HL-60/S4 treated with retinoic acid at 250 ng/mL for 4 days and 3 days (cell line): ENCODE data around the gene LRRC8C.

ENCODE experiments used
- in situ Hi-C: fragments of 300-500 bp; cut with MboI; formaldehyde crosslinking; loops from 2 replicates; pipeline ENCODE4 v1.7.0; 2022; ENCODE audit warnings: low sequenced_read_pairs

Gene LRRC8C

GRCh38 chr1:89725011-89725370 is 92.1 kb downstream of the LRRC8C start:
- in situ Hi-C loops: no loop called here

DNA sequence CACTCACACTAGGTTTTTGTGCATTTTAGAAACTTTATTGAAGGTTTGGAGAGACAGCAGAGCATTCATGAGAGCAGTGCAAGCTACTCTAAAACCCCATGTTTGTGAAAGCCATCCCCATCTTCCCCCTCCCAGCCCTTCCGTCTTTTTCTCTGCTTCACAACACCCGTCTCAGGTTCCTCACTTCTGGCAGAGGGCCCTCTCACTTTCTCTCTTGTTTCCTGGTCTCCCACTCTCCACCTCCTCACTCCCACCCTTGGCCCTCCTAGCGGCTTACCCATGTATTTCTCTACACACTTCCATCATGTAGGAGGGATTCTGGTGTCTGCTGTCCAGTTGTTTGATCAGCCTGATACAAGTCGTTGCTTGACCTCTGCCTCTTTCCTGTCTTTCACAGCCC is 92.7 kb downstream of the LRRC8C start:
- in situ Hi-C loops: no loop called here

- in situ Hi-C loops: no loop called here
These were observed 94.8 kb downstream of the LRRC8C start for GRCh38 chr1:89727517-89728312.

DNA sequence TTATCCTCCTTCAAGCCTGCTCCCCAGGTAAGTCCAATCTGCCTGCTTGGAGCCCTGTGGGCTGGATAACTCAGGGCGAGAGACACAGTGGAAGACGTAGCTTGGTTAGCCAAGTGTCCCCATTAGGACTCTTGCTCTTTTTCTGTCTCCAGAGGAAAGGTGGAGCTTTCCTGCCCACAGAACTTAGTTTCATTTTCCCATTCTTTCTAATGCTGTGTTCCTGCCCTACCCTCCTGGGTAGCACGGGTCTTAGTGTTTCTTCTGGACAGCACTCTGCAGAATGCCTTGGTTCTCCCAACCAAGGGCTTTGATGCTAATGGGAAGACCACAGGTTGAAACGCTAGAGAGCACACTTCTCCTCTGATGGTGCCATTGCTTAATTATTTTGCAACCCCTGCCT is 95.5 kb downstream of the LRRC8C start:
- in situ Hi-C loops: no loop called here

DNA sequence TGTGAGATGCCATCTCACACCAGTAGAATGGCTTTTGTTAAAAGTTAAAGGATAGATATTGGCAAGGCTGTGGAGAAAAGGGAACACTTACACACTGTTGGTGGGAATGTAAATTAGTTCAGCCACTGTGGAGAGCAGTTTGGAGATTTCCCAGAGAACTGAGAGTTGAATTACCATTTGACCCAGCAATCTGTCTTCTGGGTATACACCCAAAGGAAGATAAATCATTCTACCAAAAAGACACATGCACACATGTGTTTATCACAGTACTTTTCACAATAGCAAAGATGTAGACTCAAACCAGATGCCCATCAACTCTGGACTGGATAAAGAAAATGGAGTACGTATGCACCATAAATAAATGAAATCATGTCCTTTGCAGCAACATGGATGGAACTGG is 99.3 kb downstream of the LRRC8C start:
- in situ Hi-C loops: no loop called here

GRCh38 chr1:89732643-89733222 is 99.8 kb downstream of the LRRC8C start:
- in situ Hi-C loops: no loop called here

DNA sequence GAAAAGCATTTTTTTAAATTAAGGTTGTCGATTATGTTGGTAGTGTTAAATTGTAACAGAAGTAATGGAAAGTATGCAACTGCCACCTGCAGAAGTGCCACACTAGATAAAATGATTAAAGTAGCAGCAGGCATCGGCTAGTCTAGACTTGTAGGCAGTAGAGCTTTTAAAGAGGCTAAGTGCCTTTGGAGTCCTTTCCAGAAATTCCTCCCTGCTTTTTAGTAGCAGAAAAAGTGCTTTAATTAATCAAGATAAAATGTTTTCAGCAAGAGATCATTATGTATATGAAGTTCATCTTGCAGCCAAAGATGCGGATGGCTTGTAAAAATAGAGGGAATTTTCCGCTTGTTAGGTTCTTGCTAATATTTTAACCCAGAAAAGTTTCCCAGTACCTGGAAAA is 100.8 kb downstream of the LRRC8C start:
- in situ Hi-C loops: no loop called here

DNA sequence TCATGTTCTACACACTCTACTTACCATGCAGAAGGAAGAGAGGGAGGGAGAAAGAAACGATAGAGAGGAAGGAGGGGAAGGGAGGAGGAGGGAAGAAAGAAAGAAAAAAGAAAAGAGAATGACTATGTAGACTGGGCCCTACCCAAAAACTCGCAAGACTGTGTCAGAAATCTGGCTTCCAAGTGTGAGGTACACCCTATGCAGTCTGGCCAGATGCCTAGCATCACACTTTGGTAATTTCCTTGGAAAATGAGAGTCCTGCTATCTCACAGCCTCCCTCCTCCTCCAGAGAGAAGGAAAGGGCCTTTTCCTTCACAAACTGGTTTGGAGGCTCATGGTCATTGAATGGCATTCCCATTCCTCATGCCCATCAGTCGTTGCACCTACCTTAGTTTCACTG is 101.5 kb downstream of the LRRC8C start:
- in situ Hi-C loops: no loop called here

DNA sequence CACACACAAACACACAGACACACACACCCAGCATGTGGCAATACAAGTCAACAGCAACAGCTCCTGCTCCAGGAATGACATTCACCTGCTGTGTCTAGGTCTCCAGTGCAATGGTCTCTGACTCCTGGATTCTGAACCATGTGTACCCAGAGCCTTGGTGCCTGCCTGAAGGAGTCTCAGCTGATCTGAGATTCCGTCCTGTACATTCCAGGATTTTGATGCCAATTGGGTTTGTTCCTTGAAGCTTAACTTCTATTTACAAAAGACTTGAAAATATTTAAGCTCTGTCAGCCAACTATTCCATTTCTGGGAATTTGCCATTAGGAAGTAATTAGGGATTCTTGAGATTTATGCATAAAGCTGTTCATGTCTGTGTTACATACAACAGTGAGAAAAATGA is 102.6 kb downstream of the LRRC8C start:
- in situ Hi-C loops: no loop called here

DNA sequence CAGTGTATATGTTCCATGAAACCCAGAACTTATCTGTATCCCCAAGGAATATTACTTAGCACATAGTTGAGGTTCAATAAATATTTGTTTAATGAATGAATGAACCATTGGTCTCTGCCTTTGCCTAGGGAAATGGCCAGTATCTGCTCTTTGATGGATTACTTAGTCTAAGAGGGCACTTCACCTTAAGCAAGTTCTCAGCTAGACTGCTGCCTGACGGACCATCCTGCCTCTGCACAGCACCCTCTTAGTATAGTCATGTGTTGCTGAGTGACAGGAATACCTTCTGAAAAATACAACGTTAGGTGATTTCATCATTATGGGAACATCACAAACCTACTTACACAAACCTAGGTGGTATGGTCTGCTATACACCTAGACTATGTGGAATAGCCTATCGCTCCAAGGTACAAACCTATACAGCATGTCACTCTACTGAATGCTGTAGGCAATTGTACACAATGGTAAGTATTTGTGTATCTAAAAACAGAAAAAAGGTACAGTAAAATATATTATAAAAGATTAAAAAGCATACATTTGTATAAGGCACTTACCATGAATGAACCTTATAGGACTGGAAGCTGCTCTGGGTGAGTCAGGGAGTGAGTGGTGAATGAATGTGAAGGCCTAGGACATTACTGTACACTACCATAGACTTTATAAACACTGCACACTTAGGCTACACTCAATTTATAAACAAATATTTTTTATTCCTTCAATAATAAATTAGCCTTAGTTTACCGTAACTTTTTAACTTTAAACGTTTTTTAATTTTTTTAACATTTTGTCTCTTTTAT is 104.2 kb downstream of the LRRC8C start:
- in situ Hi-C loops: no loop called here

- in situ Hi-C loops: no loop called here
These were observed 105.1 kb downstream of the LRRC8C start for GRCh38 chr1:89737985-89738510.

DNA sequence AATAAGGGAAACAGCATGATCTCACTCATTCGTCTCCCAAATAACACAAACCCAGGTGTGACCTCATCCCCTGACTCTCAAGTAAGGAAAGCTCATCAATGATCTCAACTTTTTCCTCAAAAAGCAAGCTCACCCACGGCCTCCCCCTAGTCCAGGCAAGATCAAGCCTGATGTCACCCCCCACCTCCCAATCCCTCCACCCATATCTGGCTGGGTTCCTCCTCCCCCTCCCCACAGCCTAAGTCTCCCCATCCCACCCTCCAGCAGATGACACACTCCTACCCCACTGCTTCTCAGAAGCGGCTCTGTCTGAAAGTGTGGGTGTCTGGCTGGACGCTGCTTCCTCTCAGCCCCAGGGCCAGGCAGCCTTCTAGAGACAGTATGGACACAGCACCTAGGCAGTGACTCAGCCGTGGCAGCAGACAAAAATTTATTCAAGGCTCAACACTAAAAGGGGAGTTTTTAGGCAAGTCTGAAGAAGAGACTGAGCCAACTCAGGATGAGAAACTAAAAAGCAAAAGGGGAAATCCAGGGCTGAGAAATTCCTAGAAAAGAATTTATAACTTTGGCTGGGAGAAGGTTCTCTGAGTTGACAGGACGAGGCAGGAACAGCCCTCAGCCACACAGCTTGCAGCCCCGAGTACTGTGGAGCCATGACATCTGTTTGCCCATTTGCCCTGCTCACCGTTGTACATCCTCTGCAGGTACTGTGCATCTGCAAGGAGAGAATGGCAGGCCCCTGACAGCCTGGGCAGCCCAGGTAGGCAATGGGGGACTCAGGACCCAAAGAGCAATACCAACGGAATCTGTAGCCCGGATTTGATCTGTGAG is 106.3 kb downstream of the LRRC8C start:
- in situ Hi-C loops: no loop called here

DNA sequence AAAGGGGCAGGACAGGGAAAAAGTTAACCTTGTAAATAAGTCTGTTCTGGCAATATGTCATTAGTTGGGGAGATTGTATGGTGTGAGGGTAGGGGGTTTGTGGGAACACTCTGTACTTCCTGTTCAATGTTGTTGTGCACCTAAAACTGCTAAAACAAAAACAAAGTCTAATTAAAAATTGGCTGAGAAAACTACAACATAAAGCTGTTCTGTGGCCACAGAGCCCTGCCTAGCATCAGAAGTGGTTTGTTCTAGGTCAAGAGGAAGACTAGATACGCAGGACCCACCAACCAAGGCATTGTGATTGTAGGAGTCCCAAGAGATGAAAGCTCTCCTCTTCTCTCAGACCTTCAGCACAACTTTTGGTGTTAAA is 106.9 kb downstream of the LRRC8C start:
- in situ Hi-C loops: no loop called here

GRCh38 chr1:89743788-89744187 is 110.9 kb downstream of the LRRC8C start:
- in situ Hi-C loops: no loop called here

- in situ Hi-C loops: no loop called here
These were observed 113.7 kb downstream of the LRRC8C start for GRCh38 chr1:89746424-89747149.

DNA sequence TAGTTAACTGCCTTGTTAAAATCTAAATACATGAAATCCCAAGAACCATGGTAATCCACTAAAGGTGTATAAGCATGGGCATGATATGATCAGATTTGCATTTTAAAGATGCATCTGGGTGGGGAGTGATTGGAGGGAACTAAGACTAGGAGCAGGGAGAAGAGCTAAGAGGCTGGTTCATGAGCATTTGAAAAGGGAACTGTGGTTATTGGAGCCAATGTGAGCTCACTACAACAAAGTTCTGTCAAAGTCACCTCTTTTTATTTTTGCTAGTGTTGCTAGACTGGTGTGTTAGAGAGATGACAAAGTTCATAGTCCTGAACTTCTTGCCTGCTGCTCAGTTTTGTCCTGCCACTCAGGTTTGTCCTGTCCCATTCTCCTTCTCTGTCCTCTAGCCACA is 120.8 kb downstream of the LRRC8C start:
- in situ Hi-C loops: loop anchor here (25.0 kb wide), 2 partner anchors 116 to 266 kb away; partner anchors contain the start of gene LRRC8C

GRCh38 chr1:89754518-89754917 is 121.6 kb downstream of the LRRC8C start:
- in situ Hi-C loops: loop anchor here (25.0 kb wide), 2 partner anchors 117 to 267 kb away; partner anchors contain the start of gene LRRC8C

DNA sequence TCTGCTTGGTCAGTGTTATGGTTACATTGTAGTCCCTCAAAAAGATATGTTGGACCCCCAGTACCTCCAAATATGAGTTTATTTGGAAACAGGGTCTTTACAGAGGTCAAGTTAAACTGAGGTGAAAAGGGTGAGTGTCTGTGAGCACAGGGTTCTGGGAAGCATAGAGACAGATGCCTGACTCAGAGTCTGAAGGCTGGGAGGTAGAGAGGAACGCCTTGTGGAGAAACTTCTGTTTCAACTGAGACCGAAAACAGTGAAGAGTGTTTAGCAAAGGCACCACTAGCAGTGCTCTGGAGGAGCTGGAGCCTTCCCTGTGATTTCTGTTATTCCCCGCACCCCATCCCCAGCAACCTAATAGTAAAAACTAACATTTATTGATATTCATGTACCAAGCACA is 122.7 kb downstream of the LRRC8C start:
- in situ Hi-C loops: loop anchor here (25.0 kb wide), 2 partner anchors 118 to 268 kb away; partner anchors contain the start of gene LRRC8C

GRCh38 chr1:89757532-89757931 is 124.6 kb downstream of the LRRC8C start:
- in situ Hi-C loops: loop anchor here (25.0 kb wide), 2 partner anchors 120 to 270 kb away; partner anchors contain the start of gene LRRC8C

- in situ Hi-C loops: loop anchor here (25.0 kb wide), 2 partner anchors 121 to 271 kb away; partner anchors contain the start of gene LRRC8C
These were observed 125.2 kb downstream of the LRRC8C start for GRCh38 chr1:89758156-89758555.
